Mesothelial cell of epicardium (in vitro differentiated cells): ENCODE results near the gene CMTM3. TPM values are rescaled to one million over a fixed set of nuclear protein-coding genes. Genes with fewer than 3 reads are reported as not detected.
A peak's percentile ranks its signal among the peaks of the same experiment; 100 is the strongest.

Source experiments
- DNase-seq, 2 experiments: peaks; one replicate each; pipeline ENCODE4 v3.0.0; 2021; ENCODE audit warnings: low spot score in 2 of 2; ENCODE audit not compliant: unreplicated experiment in 2 of 2
- H3K27ac Mint-ChIP-seq: 2 replicates; pipeline ENCODE4 v1.8.0; 2021; ENCODE audit warnings: mixed read lengths
- H3K27me3 Mint-ChIP-seq: 2 replicates; pipeline ENCODE4 v1.8.0; 2021; ENCODE audit warnings: low read depth, mixed read lengths
- H3K36me3 Mint-ChIP-seq: 2 replicates; pipeline ENCODE4 v1.8.0; 2021; ENCODE audit warnings: mixed read lengths
- H3K4me1 Mint-ChIP-seq: 2 replicates; pipeline ENCODE4 v1.8.0; 2021; ENCODE audit warnings: mixed read lengths
- H3K4me3 Mint-ChIP-seq: 2 replicates; pipeline ENCODE4 v1.8.0; 2021; ENCODE audit warnings: mild to moderate bottlenecking, moderate library complexity, mixed read lengths
- H3K9me3 Mint-ChIP-seq: 2 replicates; pipeline ENCODE4 v1.8.0; 2021; ENCODE audit warnings: mixed read lengths
- CTCF ChIP-seq: fragments of 200-600 bp; sonication (generic); IDR thresholded peaks from one replicate; pipeline ENCODE4 v1.5.0; 2021; ENCODE audit warnings: antibody characterized with exemption; ENCODE audit not compliant: unreplicated experiment
- total RNA-seq: library from RNA; stranded (reverse); gene quantifications from 3 replicates; pipeline ENCODE4 v1.2.1, GENCODE V29; 2021

The CMTM3 gene
- total RNA-seq, 1 donor from 2014 or later: 60.7 TPM

DNA sequence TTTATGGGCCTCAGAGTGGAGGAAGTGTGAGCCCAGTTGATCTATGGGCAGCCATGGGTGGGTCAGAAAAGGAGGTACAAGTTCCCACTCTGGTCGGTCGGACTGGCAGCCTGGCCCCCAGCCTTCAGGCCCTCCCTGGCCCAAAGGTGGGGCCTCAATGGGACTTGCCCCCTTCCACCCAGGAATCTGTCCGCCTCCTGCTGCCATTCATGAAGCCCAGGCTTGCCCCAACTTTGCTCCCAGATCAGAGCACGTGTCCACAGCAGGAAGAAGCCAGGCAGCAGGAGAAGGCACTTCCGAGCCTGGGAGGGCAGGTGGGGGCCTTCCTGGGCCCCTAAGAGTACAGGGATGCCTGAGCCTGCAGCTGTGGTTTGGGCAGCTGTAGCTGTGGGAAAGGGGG is 3.0 kb upstream of the CMTM3 start:
- no peaks in the 10 kb centered on the region for H3K27me3 Mint-ChIP-seq
- TF ChIP-seq CTCF: no peak
- H3K27ac Mint-ChIP-seq: no peak overlapping the region
- peaks cover 24% of the 10 kb centered on the region for H3K4me1 Mint-ChIP-seq
- H3K9me3 Mint-ChIP-seq: no peaks in the 10 kb centered on the region
- DNase-seq: no peak
- no peaks in the 10 kb centered on the region for H3K36me3 Mint-ChIP-seq
- no peak overlapping the region for H3K4me3 Mint-ChIP-seq

DNA sequence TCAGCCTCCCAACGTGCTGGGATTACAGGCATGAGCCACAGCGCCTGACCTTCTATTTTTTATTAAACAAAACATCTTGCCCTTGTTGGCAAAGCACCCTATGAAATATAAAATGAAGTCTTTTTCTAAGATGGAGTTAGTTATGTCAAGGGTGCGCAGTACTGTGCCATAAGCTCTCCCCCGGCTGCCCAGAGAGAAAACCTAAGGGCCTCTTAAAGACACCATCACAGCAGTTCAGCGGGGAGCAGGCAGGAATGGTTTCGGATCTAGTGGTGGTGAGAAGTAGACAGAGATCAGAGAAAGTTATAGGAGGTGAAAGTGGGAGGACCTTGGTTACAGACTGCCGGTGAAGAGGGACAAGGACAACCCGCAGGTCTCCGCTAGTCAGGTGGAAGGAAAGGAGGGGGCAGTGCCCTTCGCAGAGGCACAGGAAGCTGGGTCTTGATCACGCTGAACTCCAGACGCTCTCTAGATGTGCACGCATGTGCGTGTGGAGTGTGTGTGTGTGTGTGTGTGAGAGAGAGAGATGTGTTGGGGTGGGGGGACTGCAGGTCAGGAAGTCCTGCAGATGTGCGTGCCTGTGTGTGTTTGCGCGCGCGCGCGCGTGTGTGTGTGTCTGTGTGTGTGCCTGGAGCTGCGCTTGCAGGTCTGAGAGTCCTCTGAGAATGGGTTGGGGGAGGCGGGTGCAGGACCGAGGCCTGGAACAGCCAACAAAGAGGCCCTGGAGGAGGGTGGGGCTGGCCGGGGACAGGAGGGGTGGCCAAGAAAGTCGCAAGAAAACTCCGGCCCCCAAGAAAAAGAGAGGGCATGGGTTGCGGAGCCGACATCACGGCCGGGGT is 748 bp upstream of the CMTM3 start:
- Mint-ChIP-seq H3K4me3 (peak overlapping the region; percentile 81), H3K4me1 (peaks cover 32% of the 10 kb centered on the region), H3K27me3 (no peaks in the 10 kb centered on the region), H3K27ac (peak overlapping the region; percentile 87), H3K9me3 (no peaks in the 10 kb centered on the region), H3K36me3 (no peaks in the 10 kb centered on the region)
- peak in 1 of 2 experiments; percentile 60 for DNase-seq
- TF ChIP-seq CTCF: no peak

DNA sequence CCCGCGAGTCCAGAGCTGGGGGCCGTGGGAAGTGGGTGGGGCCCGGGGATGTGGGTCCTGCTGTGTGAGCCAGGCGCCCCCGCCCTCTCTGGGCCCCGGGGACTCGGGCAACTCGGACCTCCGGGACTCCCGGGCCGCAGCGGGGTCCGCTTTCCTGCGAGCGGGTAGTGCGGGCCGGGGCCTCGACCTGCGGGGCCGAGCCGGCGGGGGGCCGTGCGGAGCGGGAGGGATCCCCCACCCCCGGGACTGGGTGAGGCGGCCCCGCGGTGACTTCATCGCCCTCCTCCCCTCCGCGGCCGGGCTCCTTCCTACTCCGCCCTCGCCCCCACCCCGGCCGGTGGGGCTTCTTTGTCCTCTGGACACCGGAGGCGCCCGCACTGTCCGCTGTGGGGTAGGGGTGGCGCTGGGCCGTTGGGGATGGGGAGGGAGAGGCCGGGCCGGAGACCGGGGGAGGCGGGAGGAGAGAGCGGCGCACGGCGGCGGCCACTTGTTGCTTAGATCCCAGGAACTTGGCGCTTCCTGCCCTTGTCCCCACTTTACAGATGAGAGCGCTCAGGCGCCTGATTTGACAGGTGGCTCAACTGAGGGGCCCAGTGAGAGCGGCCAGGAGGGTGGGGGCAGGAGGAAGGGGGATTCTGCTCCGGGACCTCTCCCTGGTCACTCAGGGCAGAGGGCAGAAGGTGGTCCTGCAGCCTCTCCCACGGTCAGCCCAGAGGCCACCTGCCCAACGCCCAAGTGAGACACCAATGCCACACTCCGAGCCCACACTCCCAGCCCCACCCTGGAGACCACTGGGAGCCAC is 874 bp downstream of the CMTM3 start:
- TF ChIP-seq CTCF: no peak
- Mint-ChIP-seq H3K27ac (no peak overlapping the region), H3K9me3 (no peaks in the 10 kb centered on the region), H3K4me1 (peaks cover 33% of the 10 kb centered on the region), H3K36me3 (peaks cover 7% of the 10 kb centered on the region), H3K4me3 (peak overlapping the region; percentile 67), H3K27me3 (no peaks in the 10 kb centered on the region)
- peak; percentile 34 to 64 for DNase-seq

DNA sequence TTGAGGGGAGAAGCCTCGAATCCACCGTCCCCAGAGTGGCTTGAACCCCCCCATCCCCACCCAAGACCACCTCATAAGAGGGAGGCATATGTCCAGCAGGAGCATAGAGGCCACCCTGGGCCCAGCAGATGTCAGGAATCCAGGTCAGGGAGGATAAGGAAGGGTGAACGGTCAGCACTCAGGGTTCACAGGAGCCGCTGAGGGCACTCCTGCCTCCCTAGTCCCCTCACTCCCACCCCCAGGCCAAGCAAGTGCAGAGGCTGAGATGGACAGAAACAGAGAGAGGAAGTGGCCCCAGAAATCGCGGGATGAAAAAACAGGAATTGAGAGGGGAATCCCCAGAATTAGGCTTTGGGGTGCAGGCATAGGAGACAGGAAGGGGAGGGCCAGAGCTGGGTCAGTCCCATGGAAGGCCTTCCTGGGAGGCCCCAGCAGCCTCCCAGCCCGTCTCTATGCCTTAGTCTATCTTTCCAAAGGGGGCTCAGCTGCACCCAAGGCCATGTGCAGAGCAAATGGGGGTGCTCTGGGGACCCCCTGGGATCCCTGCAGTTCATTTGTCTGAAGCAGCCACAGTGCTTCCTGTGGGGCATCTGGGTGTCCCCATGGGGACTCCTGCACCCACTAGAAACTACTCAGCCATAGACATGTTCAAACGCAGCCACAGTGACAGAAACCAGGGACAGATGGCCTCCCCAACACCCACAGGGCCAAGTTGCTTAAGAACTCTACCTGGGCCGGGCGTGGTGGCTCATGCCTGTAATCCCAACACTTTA is 1.7 kb downstream of the CMTM3 start:
- no peaks in the 10 kb centered on the region for H3K27me3 Mint-ChIP-seq

More for the DNA sequence above, 1.7 kb downstream of the CMTM3 start:
- peak overlapping the region; percentile 67 for H3K4me3 Mint-ChIP-seq
- peak overlapping the region; percentile 83 for H3K27ac Mint-ChIP-seq
- no peak for TF ChIP-seq CTCF
- DNase-seq: no peak
- H3K9me3 Mint-ChIP-seq: no peaks in the 10 kb centered on the region
- H3K36me3 Mint-ChIP-seq: peaks cover 10% of the 10 kb centered on the region
- peaks cover 26% of the 10 kb centered on the region for H3K4me1 Mint-ChIP-seq
